ENCODE data around the gene TRERF1. TPM values are rescaled to one million over a fixed set of nuclear protein-coding genes. Genes with fewer than 3 reads are reported as not detected.

Gene TRERF1
- total and polyA plus RNA-seq, 2 of the 4 experiments (the other 2 are of a cell fraction): 6.3 to 9.9 TPM

DNA sequence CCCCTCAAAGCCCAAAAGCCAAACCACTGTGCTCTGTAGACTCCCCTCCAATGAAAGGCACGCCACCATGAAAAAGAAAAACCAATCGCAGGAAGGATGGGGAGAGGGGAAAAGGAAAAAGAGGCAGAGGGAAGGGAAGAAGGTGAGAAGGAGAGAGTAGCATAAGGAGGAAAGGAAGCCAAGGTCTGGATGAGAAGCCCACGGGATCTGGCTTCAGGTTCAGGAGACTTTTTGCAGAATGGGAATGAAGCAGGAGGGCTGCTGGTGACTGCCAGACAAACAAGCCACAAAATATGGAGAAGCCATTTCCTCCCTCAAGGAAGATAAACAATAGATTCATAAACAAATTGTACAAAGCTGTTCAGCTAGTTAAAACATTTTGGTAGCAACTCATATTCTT, 155.1 kb downstream of the TRERF1 start:
- BruUV-seq (replicated peaks): no TSS peak
- Histone ChIP-seq H3K4me2 (ENCODE audit: low read depth, low read length) (peak overlapping the region; percentile 32), H2BK20ac (ENCODE audit: low read depth, low read length) (peak overlapping the region; percentile 81), H4K91ac (ENCODE audit: insufficient read depth, low read depth, low read length) (peak overlapping the region; percentile 53; the same call in 1 of the 2 replicates), H3K4me1 (ENCODE audit: control insufficient read depth, insufficient read depth, low read length) (peaks cover 30% of the 10 kb centered on the region), H2BK5ac (ENCODE audit: low read depth, low read length, poor library complexity, severe bottlenecking) (peak overlapping the region; percentile 54), H2AK9ac (replicated peaks; ENCODE audit: low read depth, low read length, poor library complexity) (peak overlapping the region; percentile 16), H2AFZ (replicated peaks; ENCODE audit: low read length, poor library complexity) (peak overlapping the region; percentile 27), H2BK120ac (ENCODE audit: low read depth, low read length) (peak overlapping the region; percentile 83), H3K4me3 (ENCODE audit: insufficient read depth, low read depth, low read length) (no peak overlapping the region), H3K56ac (ENCODE audit: extremely low read depth, insufficient read depth, low read length) (0 out of 2 replicates have a peak overlapping the region, but pooled peaks have one; percentile 4), H3K4ac (ENCODE audit: low read depth, low read length) (peak overlapping the region; percentile 85), H3K27ac (ENCODE audit: insufficient read depth, low read length) (peak overlapping the region; percentile 39; the same call in 1 of the 2 replicates), H3K23ac (ENCODE audit: low read depth, low read length) (peak overlapping the region; percentile 78), H2BK15ac (ENCODE audit: low read depth, low read length) (peak overlapping the region; percentile 72; the same call in 1 of the 3 replicates), H4K5ac (ENCODE audit: low read depth, low read length) (peak overlapping the region; percentile 1; the same call in 1 of the 2 replicates), H3K9me3 (ENCODE audit: control insufficient read depth, insufficient read depth, low read length) (no peaks in the 10 kb centered on the region), H4K20me1 (ENCODE audit: insufficient read depth, low read length) (peaks cover 10% of the 10 kb centered on the region; the same call in 1 of the 2 replicates), H3K14ac (replicated peaks; ENCODE audit: low read depth, low read length) (peak overlapping the region; percentile 78), H3K18ac (ENCODE audit: low read depth, low read length) (peak overlapping the region; percentile 19; the same call in 1 of the 2 replicates), H3K79me1 (ENCODE audit: low read depth in 1 of 2, low read length in 2 of 2) (peaks cover 48 to 80% of the 10 kb centered on the region in 2 experiments), H3K9ac (ENCODE audit: low read depth, low read length) (no peak overlapping the region), H3K36me3 (ENCODE audit: control insufficient read depth, insufficient read depth, low read length) (peaks cover 10% of the 10 kb centered on the region), H2AK5ac (ENCODE audit: low read depth, low read length) (peak overlapping the region; percentile 74), H4K8ac (ENCODE audit: low read depth in 2 of 2, low read length in 2 of 2) (peak overlapping the region in 1 of 2 experiments; percentile 62; a peak in 1 of 4 replicates), H3K9me1 (ENCODE audit: insufficient read depth, low read length) (peaks cover 34% of the 10 kb centered on the region), H3K27me3 (ENCODE audit: control insufficient read depth, insufficient read depth, low read length) (no peaks in the 10 kb centered on the region)
- TF ChIP-seq RAD21 (IDR thresholded peaks at IDR 0.05; ENCODE audit: low read length): no peak
- TF ChIP-seq SMC3 (IDR thresholded peaks at IDR 0.05; ENCODE audit: low read depth, low read length): no peak
- TF ChIP-seq MXI1 (IDR thresholded peaks at IDR 0.05; ENCODE audit: borderline replicate concordance, low read depth, low read length): no peak
- TF ChIP-seq POLR2A (IDR thresholded peaks at IDR 0.05; ENCODE audit: low read depth, low read length): no peak
- TF ChIP-seq, protein P1, sequence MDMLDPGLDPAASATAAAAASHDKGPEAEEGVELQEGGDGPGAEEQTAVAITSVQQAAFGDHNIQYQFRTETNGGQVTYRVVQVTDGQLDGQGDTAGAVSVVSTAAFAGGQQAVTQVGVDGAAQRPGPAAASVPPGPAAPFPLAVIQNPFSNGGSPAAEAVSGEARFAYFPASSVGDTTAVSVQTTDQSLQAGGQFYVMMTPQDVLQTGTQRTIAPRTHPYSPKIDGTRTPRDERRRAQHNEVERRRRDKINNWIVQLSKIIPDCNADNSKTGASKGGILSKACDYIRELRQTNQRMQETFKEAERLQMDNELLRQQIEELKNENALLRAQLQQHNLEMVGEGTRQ (IDR thresholded peaks at IDR 0.05; ENCODE audit: low read depth, low read length): no peak
- TF ChIP-seq RFX5 (IDR thresholded peaks at IDR 0.05; ENCODE audit: low read depth, low read length): no peak
- TF ChIP-seq BHLHE40 (IDR thresholded peaks at IDR 0.05; ENCODE audit: low read depth, low read length): no peak
- no peak for TF ChIP-seq CHD1 (IDR thresholded peaks at IDR 0.05; ENCODE audit: low read depth, low read length)
- no peak for TF ChIP-seq RCOR1 (IDR thresholded peaks at IDR 0.05; ENCODE audit: insufficient replicate concordance, low read length)
- no peak for TF ChIP-seq FOS (IDR thresholded peaks at IDR 0.05; ENCODE audit: low read depth, low read length)
- TF ChIP-seq MAFK (IDR thresholded peaks at IDR 0.05; ENCODE audit: low read depth, low read length): no peak
- TF ChIP-seq, protein P2, sequence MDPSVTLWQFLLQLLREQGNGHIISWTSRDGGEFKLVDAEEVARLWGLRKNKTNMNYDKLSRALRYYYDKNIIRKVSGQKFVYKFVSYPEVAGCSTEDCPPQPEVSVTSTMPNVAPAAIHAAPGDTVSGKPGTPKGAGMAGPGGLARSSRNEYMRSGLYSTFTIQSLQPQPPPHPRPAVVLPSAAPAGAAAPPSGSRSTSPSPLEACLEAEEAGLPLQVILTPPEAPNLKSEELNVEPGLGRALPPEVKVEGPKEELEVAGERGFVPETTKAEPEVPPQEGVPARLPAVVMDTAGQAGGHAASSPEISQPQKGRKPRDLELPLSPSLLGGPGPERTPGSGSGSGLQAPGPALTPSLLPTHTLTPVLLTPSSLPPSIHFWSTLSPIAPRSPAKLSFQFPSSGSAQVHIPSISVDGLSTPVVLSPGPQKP (IDR thresholded peaks at IDR 0.05; ENCODE audit: borderline replicate concordance, low read depth, low read length): no peak
- TF ChIP-seq CEBPB (IDR thresholded peaks at IDR 0.05; ENCODE audit: low read depth, low read length): no peak
- TF ChIP-seq NFE2L2 (IDR thresholded peaks at IDR 0.05; ENCODE audit: low read depth, low read length): no peak
- TF ChIP-seq, protein P3, sequence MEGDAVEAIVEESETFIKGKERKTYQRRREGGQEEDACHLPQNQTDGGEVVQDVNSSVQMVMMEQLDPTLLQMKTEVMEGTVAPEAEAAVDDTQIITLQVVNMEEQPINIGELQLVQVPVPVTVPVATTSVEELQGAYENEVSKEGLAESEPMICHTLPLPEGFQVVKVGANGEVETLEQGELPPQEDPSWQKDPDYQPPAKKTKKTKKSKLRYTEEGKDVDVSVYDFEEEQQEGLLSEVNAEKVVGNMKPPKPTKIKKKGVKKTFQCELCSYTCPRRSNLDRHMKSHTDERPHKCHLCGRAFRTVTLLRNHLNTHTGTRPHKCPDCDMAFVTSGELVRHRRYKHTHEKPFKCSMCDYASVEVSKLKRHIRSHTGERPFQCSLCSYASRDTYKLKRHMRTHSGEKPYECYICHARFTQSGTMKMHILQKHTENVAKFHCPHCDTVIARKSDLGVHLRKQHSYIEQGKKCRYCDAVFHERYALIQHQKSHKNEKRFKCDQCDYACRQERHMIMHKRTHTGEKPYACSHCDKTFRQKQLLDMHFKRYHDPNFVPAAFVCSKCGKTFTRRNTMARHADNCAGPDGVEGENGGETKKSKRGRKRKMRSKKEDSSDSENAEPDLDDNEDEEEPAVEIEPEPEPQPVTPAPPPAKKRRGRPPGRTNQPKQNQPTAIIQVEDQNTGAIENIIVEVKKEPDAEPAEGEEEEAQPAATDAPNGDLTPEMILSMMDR (conservative IDR thresholded peaks at IDR 0.05; ENCODE audit: low read depth, low read length): no peak
- CTCF ChIA-PET: interaction anchor here (0.5 kb wide), 1 partner anchor 50 kb away, joined by 3 read pairs; no protein-coding TSS in a partner anchor
- intact Hi-C loops (cut with micrococcal nuclease) (no loop called here), dilution Hi-C loops (cut with HindIII; ENCODE audit: low sequenced_read_pairs, unreplicated experiment) (no loop called here), in situ Hi-C loops (cut with MboI; ENCODE audit: low sequenced_read_pairs) (no loop called here)
- ATAC-seq (ENCODE audit: low read depth) (peak; percentile 42), DNase-seq (peak; percentile 36)
- WGBS, 2 experiments (ENCODE audit: extremely low coverage in 2 of 2, insufficient read length in 1 of 2): no CpG with 5 or more reads among the region's 3 CpGs
- POLR2A ChIA-PET (ENCODE audit: unreplicated experiment): interaction anchor here (0.5 kb wide), 1 partner anchor 268 kb away, joined by 4 read pairs; no protein-coding TSS in a partner anchor

All from IMR-90 (cell line).